HepG2 (cell line): Measurements from ENCODE around the gene PPFIA3. TPM values are rescaled to one million over a fixed set of nuclear protein-coding genes. Genes with fewer than 3 reads are reported as not detected.

Experiments used
- AGO2 ChIP-seq: fragments of 200-400 bp; formaldehyde crosslinking; optimal IDR thresholded peaks from 2 replicates; pipeline ENCODE3; 2017; ENCODE audit warnings: mild to moderate bottlenecking, low read depth, low read length, moderate library complexity
- CBX5 ChIP-seq: sonication (generic); formaldehyde crosslinking; IDR thresholded peaks from 2 replicates; pipeline ENCODE4 v1.4.0; 2020; ENCODE audit warnings: missing genetic modification reagents, borderline replicate concordance
- GZF1 ChIP-seq: sonication (generic); formaldehyde crosslinking; IDR thresholded peaks from 2 replicates; pipeline ENCODE4 v1.5.1; 2020; ENCODE audit warnings: mild to moderate bottlenecking, missing genetic modification reagents
- JUNB ChIP-seq: sonication (generic); formaldehyde crosslinking; IDR thresholded peaks from 2 replicates; pipeline ENCODE4 v1.8.0; 2022; ENCODE audit warnings: missing genetic modification reagents, mild to moderate bottlenecking, borderline replicate concordance
- KDM3A ChIP-seq: IDR thresholded peaks from 2 replicates; pipeline ENCODE4 v1.6.1; 2018; ENCODE audit warnings: low read depth, missing compliant biosample characterization
- KDM5B ChIP-seq: sonication (generic); formaldehyde crosslinking; IDR thresholded peaks from 2 replicates; pipeline ENCODE4 v1.4.0; 2020; ENCODE audit warnings: missing genetic modification reagents, mild to moderate bottlenecking, borderline replicate concordance
- KLF9 ChIP-seq: IDR thresholded peaks from 2 replicates; pipeline ENCODE4 v1.6.1; 2016; ENCODE audit warnings: low read depth
- NAIF1 ChIP-seq: sonication (generic); formaldehyde crosslinking; IDR thresholded peaks from 2 replicates; pipeline ENCODE4 v1.5.0; 2020; ENCODE audit warnings: mild to moderate bottlenecking, missing genetic modification reagents, borderline replicate concordance
- NR2F6 ChIP-seq, 2 experiments: IDR thresholded peaks; 2 replicates each; pipeline ENCODE4 v1.6.1; 2016; ENCODE audit warnings: antibody characterized with exemption in 1 of 2, mild to moderate bottlenecking in 1 of 2
- SP4 ChIP-seq: sonication (generic); formaldehyde crosslinking; IDR thresholded peaks from 2 replicates; pipeline ENCODE4 v1.8.1; 2023; ENCODE audit warnings: mild to moderate bottlenecking, missing genetic modification reagents
- ZBTB38 ChIP-seq: sonication (generic); formaldehyde crosslinking; IDR thresholded peaks from 2 replicates; pipeline ENCODE4 v1.5.1; 2020; ENCODE audit warnings: mild to moderate bottlenecking, missing genetic modification reagents
- ZFAT ChIP-seq: sonication (generic); formaldehyde crosslinking; conservative IDR thresholded peaks from 2 replicates; pipeline ENCODE4 v1.8.1; 2023; ENCODE audit warnings: missing genetic modification reagents, inconsistent platforms
- ZFP82 ChIP-seq: sonication (generic); formaldehyde crosslinking; IDR thresholded peaks from 2 replicates; pipeline ENCODE4 v1.5.1; 2020; ENCODE audit warnings: mild to moderate bottlenecking, missing genetic modification reagents, borderline replicate concordance
- ZNF282 ChIP-seq: fragments of 450-650 bp; IDR thresholded peaks from 2 replicates; pipeline ENCODE4 v1.6.1; 2018; ENCODE audit not compliant: partially characterized antibody
- ZNF615 ChIP-seq: sonication (generic); formaldehyde crosslinking; IDR thresholded peaks from 2 replicates; pipeline ENCODE4 v1.5.0; 2020; ENCODE audit warnings: mild to moderate bottlenecking, missing genetic modification reagents, borderline replicate concordance
- ZNF660 ChIP-seq: sonication (generic); formaldehyde crosslinking; IDR thresholded peaks from 2 replicates; pipeline ENCODE4 v1.5.1; 2020; ENCODE audit warnings: mild to moderate bottlenecking, low read depth, missing genetic modification reagents, borderline replicate concordance
- ZNF879 ChIP-seq: sonication (generic); formaldehyde crosslinking; IDR thresholded peaks from 2 replicates; pipeline ENCODE4 v1.8.1; 2023; ENCODE audit warnings: missing genetic modification reagents
- polyA plus RNA-seq, 8 experiments: library from polyadenylated mRNA; depleted of rRNA in 3 of 8; stranded (reverse) in 7 of 8; unstranded in 1 of 8; fragments of >200 nt; fragmentation: Illumina TruSeq in 4 of 8; extraction: Trizol in 4 of 8; gene quantifications; 2 replicates each; pipeline versions ENCODE4 v1.2.1 to v1.2.3, GENCODE V29; 2011 to 2016; ENCODE audit warnings: low read depth in 4 of 8, missing spikeins in 1 of 8, mixed read lengths in 1 of 8; ENCODE audit not compliant: insufficient read depth in 1 of 8
- total RNA-seq, 5 experiments: library from RNA; depleted of rRNA; stranded (reverse); fragments of >200 nt; fragmentation: Illumina TruSeq; extraction: Trizol; gene quantifications; 2 replicates each; pipeline ENCODE4 v1.2.3, GENCODE V29; 2016; ENCODE audit warnings: low read depth in 1 of 5
- TF ChIP-seq, protein P1 (sequence below): sonication (generic); formaldehyde crosslinking; IDR thresholded peaks from 2 replicates; pipeline ENCODE4 v1.4.0; 2020; ENCODE audit warnings: mild to moderate bottlenecking, missing genetic modification reagents
- TF ChIP-seq, protein P2 (sequence below): IDR thresholded peaks from 2 replicates; pipeline ENCODE4 v1.6.1; 2016
- TF ChIP-seq, protein P3 (sequence below): sonication (generic); formaldehyde crosslinking; IDR thresholded peaks from 2 replicates; pipeline ENCODE4 v1.8.1; 2023; ENCODE audit warnings: mild to moderate bottlenecking, moderate library complexity, missing genetic modification reagents
- TF ChIP-seq, protein P4 (sequence below), 2 experiments: IDR thresholded peaks; 2 replicates each; pipeline ENCODE4 v1.6.1; 2011 to 2012; ENCODE audit warnings: low read length in 2 of 2, borderline replicate concordance in 1 of 2, low read depth in 1 of 2, mild to moderate bottlenecking in 1 of 2, moderate library complexity in 1 of 2
- TF ChIP-seq, protein P5 (sequence below): sonication (generic); formaldehyde crosslinking; IDR thresholded peaks from 2 replicates; pipeline ENCODE4 v1.4.0; 2020; ENCODE audit warnings: missing genetic modification reagents

PPFIA3 gene
- total and polyA plus RNA-seq, 2 of the 13 experiments (the other 11 are each of a cell fraction or from before 2014, with no cell fraction given): 6.7 to 8.6 TPM

DNA sequence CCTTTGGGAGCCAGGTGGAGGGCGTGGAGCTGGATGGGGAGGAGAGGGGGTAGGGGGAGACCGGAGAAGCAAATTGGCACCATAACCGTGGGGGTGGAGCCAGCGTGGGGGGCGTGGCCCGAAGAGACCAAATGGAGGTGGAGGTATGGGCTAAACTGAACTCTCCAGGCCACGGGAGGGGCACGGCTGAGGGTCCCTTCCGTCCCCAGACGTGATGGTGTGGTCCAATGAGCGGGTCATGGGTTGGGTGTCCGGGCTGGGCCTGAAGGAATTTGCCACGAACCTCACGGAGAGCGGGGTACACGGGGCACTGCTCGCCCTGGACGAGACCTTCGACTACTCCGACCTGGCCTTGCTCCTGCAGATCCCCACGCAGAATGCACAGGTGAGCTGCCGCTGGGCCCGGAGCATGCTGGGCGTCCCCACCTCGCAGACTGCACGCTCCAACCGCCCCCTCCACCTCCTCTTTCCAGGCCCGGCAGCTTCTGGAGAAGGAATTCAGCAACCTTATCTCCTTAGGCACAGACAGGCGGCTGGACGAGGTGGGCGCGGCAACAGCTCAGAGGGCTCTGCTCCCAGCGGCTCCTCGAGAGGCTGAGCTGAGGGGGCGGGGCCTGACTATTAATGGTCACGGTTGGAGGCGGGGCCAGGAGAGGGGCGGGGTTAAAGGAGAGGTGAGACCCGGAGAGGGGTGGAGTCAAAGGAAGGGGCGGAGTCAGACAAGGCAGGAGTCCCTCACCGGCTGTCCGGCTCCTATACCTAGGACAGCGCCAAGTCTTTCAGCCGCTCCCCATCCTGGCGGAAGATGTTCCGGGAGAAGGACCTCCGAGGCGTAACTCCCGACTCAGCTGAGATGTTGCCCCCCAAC, 29.7 kb downstream of the PPFIA3 start (continued):
- no peak for TF ChIP-seq ZNF879 (CRISPR knock-in tag)
- TF ChIP-seq KDM5B (CRISPR knock-in tag): no peak; the same call in 1 of the 2 replicates
- no peak for TF ChIP-seq CBX5 (CRISPR knock-in tag)
- no peak for TF ChIP-seq NAIF1 (CRISPR knock-in tag)
- TF ChIP-seq, protein P1, sequence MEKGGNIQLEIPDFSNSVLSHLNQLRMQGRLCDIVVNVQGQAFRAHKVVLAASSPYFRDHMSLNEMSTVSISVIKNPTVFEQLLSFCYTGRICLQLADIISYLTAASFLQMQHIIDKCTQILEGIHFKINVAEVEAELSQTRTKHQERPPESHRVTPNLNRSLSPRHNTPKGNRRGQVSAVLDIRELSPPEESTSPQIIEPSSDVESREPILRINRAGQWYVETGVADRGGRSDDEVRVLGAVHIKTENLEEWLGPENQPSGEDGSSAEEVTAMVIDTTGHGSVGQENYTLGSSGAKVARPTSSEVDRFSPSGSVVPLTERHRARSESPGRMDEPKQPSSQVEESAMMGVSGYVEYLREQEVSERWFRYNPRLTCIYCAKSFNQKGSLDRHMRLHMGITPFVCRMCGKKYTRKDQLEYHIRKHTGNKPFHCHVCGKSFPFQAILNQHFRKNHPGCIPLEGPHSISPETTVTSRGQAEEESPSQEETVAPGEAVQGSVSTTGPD (CRISPR knock-in tag): no peak
- TF ChIP-seq, protein P2, sequence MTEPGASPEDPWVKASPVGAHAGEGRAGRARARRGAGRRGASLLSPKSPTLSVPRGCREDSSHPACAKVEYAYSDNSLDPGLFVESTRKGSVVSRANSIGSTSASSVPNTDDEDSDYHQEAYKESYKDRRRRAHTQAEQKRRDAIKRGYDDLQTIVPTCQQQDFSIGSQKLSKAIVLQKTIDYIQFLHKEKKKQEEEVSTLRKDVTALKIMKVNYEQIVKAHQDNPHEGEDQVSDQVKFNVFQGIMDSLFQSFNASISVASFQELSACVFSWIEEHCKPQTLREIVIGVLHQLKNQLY: no peak
- TF ChIP-seq NR2F6 (IDR thresholded peaks at IDR 0.05): no peak
- TF ChIP-seq NR2F6 (CRISPR knock-in tag; IDR thresholded peaks at IDR 0.05): no peak
- TF ChIP-seq, protein P3, sequence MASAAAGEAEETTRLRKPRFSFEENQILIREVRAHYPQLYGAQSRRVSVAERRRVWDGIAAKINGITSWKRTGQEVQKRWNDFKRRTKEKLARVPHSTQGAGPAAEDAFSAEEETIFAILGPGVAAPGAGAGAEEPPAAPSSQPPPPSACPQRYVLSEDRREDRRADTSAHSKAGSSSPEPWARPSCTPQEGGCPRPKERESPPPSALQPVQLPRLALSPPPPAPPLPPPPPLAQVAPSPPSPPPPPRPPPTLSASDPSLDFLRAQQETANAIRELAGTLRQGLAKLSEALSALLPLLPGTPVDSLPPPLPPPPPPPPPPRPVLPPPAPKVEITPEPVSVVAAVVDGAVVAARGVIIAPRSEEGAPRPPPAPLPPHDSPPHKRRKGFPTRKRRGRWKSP (CRISPR knock-in tag): no peak
- no peak for TF ChIP-seq GZF1 (CRISPR knock-in tag)
- TF ChIP-seq ZFAT (CRISPR knock-in tag): no peak
- TF ChIP-seq ZNF660 (CRISPR knock-in tag): no peak
- no peak for TF ChIP-seq KLF9 (CRISPR knock-in tag)
- TF ChIP-seq, protein P4, sequence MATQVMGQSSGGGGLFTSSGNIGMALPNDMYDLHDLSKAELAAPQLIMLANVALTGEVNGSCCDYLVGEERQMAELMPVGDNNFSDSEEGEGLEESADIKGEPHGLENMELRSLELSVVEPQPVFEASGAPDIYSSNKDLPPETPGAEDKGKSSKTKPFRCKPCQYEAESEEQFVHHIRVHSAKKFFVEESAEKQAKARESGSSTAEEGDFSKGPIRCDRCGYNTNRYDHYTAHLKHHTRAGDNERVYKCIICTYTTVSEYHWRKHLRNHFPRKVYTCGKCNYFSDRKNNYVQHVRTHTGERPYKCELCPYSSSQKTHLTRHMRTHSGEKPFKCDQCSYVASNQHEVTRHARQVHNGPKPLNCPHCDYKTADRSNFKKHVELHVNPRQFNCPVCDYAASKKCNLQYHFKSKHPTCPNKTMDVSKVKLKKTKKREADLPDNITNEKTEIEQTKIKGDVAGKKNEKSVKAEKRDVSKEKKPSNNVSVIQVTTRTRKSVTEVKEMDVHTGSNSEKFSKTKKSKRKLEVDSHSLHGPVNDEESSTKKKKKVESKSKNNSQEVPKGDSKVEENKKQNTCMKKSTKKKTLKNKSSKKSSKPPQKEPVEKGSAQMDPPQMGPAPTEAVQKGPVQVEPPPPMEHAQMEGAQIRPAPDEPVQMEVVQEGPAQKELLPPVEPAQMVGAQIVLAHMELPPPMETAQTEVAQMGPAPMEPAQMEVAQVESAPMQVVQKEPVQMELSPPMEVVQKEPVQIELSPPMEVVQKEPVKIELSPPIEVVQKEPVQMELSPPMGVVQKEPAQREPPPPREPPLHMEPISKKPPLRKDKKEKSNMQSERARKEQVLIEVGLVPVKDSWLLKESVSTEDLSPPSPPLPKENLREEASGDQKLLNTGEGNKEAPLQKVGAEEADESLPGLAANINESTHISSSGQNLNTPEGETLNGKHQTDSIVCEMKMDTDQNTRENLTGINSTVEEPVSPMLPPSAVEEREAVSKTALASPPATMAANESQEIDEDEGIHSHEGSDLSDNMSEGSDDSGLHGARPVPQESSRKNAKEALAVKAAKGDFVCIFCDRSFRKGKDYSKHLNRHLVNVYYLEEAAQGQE (IDR thresholded peaks at IDR 0.05; ENCODE audit: borderline replicate concordance in 1 of 2, low read depth in 1 of 2, low read length in 2 of 2): peak; percentile 48 to 90
- TF ChIP-seq JUNB (CRISPR knock-in tag): no peak
- peak; percentile 85; the same call in 1 of the 2 replicates for TF ChIP-seq SP4 (CRISPR knock-in tag)
- TF ChIP-seq KDM3A (CRISPR knock-in tag): no peak
- TF ChIP-seq ZNF282: no peak
- TF ChIP-seq, protein P5, sequence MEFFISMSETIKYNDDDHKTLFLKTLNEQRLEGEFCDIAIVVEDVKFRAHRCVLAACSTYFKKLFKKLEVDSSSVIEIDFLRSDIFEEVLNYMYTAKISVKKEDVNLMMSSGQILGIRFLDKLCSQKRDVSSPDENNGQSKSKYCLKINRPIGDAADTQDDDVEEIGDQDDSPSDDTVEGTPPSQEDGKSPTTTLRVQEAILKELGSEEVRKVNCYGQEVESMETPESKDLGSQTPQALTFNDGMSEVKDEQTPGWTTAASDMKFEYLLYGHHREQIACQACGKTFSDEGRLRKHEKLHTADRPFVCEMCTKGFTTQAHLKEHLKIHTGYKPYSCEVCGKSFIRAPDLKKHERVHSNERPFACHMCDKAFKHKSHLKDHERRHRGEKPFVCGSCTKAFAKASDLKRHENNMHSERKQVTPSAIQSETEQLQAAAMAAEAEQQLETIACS (CRISPR knock-in tag): no peak
- no peak for TF ChIP-seq AGO2
- no peak for TF ChIP-seq ZFP82 (CRISPR knock-in tag)
- TF ChIP-seq ZNF615 (CRISPR knock-in tag): no peak
- TF ChIP-seq ZBTB38 (CRISPR knock-in tag): no peak
